Stimulated activated CD4-positive, alpha-beta T cell treated with anti-CD3 and anti-CD28 coated beads, Interleukin-15, amount 100 ng/mL, for 24 hours (primary cell): Measurements from ENCODE around the gene BRI3.

Experiments
- DNase-seq: peaks from one replicate; pipeline ENCODE4 v3.0.0-alpha.2; 2020

BRI3 gene

DNA sequence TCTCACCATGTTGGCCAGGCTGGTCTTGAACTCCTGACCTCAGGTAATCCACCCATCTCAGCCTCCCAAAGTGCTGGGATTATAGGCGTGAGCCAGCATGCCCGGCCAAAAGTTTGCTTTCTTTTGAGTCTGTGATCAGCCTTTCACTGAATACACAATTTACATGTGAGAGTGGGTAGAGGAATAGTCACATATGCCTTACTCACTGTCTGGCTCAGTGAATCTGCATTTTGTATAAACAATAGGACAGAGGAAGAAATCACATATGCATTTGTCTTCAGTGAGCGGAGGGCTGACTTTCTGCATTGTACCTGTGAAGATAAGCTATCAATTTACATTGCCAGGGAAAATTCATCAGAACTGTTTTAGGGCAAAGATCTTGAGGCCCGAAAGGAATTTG lies 27.0 kb upstream of the BRI3 start:
- no peak for DNase-seq

DNA sequence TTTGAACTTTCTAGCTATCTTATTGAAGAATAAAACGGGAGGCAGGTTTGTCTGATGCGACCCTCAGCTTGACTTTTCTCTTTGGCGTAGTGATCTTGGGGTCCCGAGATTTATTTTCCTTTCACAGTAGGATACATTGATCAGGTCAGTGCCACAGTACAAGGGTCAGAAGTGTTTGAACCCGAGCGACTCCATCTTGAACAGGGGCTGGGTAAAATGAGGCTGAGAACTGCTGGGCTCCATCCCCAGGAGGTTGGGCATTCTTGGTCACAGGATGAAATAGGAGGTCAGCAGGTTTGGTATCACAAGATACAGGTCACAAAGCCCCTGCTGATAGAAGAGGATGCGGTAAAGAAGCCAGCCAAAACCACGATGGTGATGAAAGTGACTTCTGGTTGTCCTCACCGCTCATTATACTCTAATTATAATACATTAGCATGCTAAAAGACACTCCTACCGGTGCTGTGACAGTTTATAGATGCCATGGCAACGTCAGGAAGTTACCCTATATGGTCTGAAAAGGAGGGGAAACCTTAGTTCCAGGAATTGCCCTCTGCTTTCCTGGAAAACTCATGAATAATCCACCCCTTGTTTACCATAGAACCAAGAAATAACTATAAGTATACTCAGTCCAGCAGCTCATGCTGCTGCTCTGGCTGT lies 26.4 kb upstream of the BRI3 start:
- no peak for DNase-seq

DNA sequence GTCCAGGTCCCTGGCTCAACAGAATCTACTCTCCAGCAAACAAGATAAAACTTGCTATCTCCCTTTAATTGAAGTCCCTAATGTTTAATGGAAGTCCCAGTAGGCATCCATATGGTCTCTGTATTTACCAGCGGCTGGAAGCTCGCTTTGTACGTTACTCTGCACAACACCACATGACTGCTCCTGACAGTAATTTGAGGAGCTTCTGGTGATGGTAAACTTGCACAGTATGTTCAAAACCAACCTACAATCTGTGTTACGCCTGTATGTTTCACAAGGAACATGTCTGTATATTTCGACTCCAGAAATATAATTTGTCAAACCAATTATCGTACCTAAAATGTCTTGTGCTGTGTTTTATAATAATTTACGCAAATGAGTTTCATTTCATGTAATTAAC lies 25.1 kb upstream of the BRI3 start:
- no peak for DNase-seq

DNA sequence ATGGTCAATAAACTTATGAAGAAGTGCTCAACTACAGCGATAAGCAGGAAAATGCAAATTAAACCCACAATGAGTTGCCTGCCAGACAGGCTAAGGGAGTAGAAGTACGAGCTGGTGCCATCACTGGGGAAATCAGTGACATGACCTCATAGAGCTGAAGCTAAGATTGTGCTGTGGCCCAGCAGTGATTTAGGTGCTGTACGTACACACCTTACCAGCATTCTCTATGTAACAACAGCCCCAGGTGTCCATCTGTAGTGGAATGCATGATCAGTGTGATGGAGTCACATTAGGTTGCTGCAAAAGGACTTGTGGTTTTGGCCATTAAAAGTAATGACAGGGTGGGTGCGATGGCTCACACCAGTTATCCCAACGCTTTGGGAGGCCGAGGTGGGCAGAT lies 23.8 kb upstream of the BRI3 start:
- DNase-seq: no peak

DNA sequence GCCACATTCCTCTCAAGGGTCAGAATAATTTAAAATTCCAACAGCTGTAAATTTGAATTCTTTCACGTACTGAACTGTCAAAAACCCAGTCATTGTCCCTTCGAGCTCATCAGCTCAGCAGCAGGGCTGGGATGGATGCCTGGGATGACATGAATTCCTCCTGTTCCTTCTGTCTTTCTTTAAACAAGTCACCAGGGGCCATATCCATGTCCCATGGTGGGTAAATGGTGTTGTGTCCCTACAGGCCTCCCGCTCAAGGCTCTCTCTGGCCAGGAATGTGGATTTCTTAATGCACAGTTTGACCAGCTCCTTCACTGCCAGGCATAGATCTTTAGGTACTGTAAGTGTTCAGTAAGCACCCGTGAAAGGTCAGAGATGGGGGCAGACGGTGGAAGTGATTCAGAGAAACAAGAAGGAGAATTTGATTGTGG lies 15.6 kb upstream of the BRI3 start:
- no peak for DNase-seq

DNA sequence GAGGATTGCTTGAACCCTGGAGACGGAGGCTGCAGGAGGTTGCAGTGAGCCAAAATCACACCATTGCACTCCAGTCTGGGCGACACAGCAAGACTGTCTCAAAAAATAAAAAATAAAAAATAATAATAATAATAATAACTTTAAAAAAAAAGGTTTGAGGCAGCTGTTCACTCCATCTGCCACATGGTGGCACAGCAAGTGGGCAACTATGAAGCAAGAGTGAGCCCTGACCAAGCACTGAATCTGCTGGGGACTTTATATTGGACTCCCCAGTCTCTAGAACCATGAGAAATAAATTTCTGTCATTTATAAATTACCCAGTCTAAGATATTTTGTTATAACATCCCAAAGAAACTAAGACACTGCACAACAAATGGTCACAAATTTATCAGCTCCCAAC lies 14.6 kb upstream of the BRI3 start:
- no peak for DNase-seq

DNA sequence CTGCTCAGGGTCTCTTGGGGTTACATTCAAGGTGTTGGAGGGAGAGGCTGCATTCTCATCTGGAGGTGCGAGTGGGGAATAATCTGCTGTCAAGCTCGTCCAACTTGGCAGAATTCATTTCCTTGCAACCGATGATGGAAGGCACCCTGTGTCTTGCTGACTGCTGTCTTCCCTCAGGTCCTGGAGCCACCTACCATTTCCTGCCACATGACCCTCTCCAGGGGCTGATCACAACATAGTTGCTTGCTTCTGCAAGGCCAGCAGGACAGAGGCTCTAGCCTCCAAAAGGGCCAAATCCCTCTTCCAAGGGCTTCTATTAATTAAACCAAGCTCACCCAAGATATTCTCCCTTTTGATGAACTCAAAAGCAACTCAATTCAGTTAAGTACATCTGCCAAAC lies 14.2 kb upstream of the BRI3 start:
- no peak for DNase-seq

DNA sequence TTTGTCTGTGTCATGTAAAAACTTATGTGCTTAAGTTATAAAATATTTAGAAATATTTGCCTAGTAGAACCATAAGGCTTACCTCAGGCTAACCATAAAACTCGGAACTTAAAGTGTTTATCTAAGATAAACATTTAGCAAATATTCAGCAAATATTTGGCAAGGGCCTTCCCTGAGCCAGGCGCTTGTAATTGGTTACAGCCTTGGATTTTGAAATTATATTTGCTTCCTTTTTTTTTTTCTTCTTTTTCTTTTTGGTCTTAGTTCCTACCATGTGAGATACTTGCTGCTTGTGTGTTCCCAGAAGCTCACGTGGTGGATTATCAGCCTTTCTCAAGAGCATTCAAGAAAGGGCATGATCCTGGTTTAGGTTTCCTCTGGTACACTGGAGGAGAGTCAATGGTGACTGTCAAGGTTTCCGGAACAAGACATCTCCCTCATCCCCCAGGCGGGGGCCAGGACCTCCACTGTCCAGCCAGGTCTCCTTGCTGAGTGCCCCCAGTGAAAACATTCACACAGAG lies 5.2 kb upstream of the BRI3 start:
- DNase-seq: no peak

DNA sequence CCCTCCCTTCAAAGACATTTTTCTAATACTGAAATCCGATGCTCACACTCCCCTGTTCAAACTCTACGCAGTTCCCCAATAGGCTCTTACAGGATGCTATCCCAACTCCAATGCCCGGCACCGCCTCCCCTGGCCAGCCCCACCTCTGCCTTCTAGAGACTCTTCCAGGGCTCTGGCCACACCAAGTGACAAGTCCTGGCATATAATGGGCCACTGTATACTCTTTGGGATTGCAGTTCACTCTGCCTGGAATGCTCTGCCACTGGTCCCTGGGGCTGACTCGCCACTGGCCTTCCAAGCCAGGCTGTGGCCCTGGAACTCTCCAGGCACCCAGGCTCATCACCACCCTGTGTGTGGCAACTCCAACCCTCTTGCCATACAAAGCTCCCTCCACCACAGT lies 3.1 kb upstream of the BRI3 start:
- DNase-seq: no peak

DNA sequence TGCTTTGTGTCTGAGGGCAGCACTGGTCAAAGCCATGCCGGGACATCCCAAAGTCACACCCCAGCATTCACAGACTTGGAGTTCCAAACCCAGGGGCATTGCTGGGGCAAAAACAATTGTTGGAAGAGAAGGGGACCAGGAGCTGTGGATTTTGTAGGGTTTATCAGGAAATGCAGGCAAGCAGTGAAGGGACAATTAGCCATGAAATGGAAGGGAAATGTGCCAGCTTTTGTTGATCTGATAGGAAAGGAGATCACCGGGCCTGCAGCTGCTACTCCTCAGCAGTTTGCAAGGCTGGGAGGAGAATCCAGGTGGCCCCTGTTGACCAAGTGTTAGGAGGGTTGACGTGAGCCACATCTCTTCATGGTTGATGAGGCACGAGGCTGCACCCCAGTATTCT lies 2.5 kb upstream of the BRI3 start:
- no peak for DNase-seq

DNA sequence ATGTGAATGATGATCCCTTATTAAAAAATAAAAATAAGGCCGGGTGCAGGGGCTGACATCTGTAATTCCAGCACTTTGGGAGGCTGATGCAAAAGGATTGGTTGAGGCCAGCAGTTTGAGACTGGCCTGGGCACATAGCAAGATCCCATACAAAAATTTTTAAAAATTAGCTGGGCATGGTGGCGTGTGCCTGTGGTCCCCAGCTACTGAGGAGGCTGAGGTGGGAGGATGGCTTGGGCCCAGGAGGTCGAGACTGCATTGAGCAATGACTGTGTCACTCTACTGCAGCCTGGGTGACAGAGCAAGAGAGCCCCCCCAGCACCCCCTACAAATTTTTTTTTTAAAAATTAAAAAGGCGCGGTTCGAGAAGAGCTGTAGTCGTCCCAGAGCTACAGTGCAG lies 1.2 kb upstream of the BRI3 start:
- DNase-seq: no peak

DNA sequence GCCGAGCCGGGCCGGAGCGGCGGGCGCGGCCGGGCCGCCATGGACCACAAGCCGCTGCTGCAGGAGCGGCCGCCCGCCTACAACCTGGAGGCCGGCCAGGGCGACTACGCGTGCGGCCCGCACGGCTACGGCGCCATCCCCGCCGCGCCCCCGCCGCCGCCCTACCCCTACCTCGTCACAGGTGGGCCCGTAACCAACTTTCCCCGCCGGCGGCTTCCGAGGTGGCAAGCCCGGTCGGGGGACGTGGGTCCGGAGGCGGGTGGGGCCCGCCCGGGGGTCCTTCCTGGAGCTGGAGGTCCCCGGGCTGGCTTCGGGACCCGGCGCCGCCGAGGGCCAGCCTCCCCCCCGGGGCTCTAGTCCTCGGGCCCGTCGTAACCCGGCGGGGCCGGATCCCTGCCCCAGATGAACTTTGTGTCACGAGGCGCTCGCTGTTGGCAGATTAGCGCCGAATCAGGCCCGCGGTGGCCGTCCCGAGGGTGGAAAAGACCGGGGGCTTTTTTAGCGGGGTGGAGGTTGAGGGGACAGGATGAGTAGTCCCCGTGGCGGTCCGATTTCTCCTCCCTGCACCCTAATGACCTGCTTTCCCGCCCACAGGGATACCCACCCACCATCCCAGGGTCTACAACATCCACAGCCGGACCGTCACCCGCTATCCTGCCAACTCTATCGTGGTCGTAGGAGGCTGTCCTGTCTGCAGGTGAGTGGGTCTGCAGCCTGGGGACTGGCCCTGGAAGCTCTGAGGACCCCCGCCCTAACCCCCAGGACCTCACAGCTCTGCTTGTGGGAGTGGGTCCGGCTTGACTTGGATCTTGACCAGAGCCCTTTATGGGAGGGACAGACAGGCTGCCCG lies 496 bp downstream of the BRI3 start:
- peak; percentile 48 for DNase-seq

DNA sequence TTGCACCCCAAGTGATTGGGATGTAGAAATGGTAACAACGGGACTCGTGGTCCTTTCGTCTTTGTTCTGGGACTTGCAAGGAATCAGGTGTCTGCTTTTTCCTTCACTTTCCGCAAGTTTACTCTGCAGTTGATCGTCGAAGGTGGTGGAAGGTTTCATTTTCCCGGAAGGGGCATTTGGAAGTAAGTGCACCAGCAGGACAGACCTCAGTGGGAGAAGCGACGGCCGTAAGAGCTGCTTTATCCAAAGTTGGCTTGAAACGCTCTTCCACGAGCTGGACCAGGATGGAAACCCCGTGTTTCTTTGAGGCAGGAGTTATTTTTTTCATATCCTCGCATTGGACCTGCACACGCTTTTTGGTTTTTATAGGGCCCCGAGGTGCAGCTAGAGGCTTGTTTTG lies 1.2 kb downstream of the BRI3 start:
- no peak for DNase-seq

DNA sequence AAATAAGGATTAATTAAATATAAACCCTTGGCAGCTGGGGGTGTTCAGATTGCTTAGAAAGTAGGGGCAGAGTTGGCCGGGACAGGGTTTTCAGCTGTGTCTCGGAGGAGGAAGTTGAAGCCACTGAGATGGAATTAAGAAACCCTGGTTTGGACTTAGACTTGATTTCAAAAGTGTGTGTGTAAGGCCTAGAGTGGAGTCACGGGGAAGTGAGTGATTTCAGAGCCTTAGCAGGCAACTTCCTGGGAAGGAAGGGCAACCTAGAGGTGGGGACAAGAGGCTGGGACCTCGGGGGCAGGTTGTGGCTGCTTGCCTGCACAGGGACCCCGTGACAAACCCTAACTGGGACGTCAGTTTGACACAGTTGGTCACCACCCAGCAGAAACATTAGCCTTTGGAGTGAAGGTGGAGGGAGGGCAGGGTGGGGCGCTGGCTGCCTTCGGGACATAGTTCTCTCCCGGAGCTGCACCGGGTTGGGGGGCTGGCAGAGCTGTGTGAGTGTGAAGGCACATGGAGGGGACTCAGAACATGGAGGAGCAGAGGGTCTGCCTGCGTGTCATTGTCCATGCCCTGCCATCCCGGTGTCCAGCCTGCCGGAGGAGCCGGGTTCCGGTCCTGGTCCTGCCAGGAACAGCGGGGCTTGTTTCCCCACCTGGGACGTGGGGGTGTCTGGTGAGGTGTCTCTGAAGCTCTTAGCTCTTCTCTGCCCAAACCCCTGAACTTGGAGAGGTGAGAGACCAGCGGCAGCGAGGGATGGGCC lies 1.8 kb downstream of the BRI3 start:
- no peak for DNase-seq

DNA sequence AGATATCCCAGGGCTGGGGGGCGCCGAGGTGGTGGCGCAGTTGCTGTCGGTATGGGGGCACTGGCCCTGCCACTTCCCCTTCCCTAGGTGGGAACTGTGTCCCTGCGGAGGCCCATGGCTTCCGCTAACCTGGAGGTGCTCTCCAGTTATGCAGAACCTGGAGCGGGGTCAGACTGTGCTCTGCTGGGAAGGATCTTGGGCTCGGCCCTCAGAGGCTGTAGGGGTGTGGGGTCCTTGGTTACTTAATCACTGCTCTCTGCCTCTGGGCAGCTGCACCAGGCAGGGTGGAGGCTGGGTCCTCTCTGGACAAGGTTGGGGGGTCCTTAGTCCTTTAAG lies 2.4 kb downstream of the BRI3 start:
- DNase-seq: no peak

DNA sequence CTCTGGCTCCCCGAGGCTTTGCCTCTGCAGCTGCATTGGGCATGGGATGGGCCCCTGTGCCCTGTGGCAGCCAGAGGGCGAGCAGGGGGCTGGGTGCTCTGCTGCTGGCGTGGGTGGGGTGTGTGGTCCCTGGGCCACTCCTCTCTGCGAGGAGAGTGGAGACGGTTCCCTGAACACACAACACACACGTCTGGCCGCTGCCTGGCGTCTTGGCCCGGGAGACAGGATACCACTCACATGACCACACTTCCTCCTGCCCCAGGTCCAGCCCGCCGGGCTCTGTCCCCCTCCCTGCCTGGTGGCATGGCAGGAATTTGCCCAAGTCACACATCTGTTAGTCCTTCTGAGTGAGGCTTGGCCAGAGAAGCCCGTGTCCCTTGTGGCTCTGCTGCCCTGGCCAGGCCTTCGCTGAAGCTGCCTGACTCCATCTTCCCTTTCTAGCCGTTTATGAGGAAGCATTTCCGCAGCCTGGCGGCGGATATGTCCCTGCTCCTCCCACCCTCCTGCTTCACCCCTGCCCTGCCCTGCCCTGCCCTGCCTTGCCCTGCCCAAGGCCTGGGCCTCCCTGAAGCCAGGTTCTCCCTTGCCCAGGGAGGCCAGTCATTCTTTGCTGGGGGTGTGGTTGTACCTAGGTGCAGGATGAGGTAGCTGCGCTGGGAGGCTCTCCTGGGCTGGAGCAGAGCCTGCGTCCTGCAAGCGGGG lies 3.0 kb downstream of the BRI3 start:
- DNase-seq: no peak

DNA sequence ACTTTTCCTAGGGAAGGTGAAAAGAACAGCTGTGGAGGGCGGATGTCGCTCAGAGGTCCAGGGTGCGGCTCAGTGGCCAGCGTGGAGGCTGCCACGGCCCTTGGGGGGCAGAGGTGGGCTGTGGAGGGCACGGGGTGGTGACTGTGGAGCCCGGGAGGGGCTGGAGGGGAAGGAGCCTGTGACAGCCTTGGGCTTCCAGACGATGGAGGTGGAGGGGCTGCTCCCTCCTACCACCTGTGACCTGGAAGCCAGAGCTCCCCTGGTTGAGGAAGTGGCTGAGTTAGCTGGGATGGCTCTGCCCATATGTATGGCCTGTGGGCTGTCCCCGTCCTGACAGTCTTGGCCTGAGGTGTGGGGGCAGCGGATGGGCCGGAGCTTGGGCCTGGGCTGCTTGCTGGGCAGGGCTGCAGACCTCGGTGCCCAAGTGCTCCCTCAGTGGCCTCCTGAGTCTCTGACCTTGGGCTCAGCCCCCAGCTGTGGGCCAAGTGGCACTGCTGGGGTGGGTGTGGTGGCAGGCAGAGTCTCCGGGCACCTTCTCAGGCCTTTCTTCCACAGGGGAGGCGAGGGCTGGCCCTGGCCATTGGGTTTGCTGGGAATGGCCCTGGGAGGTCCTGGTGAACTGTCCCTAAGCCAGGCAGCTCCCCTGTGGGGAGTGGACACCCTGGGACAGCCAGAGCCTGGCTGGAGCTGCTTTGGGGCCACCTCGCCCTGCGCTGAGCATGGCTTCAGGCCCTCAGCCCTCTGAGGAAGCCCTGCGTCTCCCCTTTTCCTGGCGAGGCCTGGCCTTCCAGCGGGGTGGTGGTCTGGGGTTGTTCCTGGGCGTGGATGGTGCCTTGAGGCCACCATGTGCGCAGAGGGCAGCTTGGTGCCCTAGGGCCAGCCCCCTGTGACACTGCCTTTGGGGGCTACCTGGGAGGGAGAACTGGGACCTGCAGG lies 3.9 kb downstream of the BRI3 start:
- DNase-seq: no peak

DNA sequence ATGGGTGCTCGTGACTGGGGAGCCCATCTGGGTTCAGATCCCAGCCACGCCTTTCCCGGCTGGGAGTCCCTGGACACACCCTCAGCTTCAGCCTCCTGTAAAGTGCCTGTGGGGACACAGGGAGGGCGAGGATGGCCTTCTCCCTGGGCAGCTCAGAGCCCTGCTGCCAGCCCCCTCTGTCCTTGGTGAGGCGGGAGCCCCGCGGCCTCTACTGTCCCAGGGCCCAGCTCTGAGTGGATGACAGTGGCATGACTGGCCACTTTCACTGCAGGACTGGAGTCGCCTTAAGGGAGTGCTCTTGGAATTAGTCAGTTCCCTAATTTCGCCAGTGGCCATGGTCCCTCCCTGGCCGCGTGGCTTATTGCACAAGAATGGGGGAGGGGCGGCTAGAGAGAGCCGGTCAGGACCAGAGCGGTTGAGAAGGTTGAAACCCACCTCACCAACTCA lies 4.6 kb downstream of the BRI3 start:
- no peak for DNase-seq

DNA sequence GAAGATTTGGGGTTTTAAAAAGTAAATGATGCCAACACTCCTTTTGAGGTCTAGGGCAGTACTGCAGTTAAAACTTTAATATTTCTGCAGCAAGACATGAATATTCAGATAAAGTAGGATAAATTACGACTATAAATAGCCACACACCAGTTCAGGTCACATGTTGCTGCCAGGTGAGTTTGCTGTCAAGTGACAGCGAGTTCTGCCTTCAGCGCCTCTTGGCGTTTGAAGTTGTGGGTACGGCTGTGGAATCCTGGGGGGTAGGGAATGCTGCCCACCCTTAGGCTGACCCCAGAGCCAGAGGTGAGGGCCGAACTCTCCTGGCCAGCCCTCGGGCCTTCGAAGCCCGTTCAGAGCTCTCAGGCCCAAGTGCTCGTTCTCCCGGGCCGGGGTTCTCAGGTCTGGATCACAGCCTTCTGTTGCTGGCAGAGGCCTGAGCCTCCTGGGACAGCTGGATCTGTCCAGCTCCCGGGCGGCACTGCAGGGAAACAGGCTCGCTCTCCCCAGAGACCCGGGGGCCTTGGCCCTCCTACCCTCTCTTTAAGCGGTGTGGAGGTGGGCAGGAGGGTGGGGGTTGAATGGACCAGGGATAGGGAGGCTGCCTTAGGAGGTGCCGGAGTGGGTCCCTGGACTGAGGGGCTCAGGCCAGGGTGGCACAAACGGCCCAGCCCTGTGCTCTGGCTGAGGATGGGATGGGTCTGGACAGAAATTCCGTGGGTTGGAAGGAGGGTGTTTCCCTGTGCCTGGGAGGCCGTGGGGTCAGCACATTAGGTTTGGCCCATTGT lies 5.4 kb downstream of the BRI3 start:
- DNase-seq: no peak

DNA sequence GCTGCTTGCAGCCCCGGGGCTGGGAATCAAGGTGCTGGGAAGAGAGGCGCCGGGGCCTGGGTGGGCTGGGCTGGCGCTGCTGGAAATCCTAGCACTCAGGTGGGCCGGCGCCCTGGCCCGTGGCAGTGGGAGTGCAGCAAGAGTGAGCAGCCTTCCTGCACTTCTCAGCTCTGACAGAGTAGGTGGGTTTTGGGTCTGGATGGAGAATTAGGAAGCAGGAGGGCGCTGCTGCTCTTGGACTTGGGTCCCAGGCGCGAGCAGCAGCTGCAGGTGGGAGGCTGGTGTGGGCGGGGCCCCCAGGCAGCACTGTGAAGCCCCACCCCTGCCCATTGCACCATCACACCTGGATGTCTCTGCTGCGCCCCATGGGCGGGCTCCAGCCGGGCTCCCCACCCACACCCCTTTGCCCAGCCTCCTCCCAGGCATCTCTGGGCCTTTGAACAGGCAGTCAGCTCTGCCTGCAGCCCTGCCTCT lies 6.0 kb downstream of the BRI3 start:
- no peak for DNase-seq
